Adrenal gland (tissue), 12 donors: ENCODE data around the gene ACTN1. TPM values are rescaled to one million over a fixed set of nuclear protein-coding genes. Genes with fewer than 3 reads are reported as not detected.
"Not testable (repeated sequence)": the region's sequence is repeated elsewhere in the genome, so short reads cannot be mapped to it uniquely, and the experiment has no call there.

Experiments used
- DNase-seq, 7 donors: peaks; one replicate each; pipeline ENCODE4 v3.0.0-alpha.2; 2019 to 2020
- H3K27ac ChIP-seq, 5 donors: fragments of 200-600 bp; sonication (generic) in 4 of 5; 1 replicate in 3 of 5; 2 replicates in 2 of 5; pipeline versions ENCODE4 v1.5.1 to v1.8.0; 2016 to 2020; ENCODE audit warnings: mild to moderate bottlenecking in 1 of 5
- H3K27me3 ChIP-seq: fragments of 200-600 bp; 2 replicates; pipeline ENCODE4 v1.8.0; 2021
- H3K36me3 ChIP-seq, 2 donors: fragments of 200-600 bp; replicated peaks in 1 of 2; 1 replicate in 1 of 2; 2 replicates in 1 of 2; pipeline versions ENCODE4 v1.5.1 to v1.8.0; 2018 to 2022
- H3K4me1 ChIP-seq, 2 donors: fragments of 200-600 bp; replicated peaks in 1 of 2; 1 replicate in 1 of 2; 2 replicates in 1 of 2; pipeline versions ENCODE4 v1.5.1 to v1.8.0; 2018 to 2021
- H3K4me3 ChIP-seq, 4 donors: fragments of 200-600 bp; sonication (generic) in 3 of 4; one replicate each; pipeline ENCODE4 v1.5.1; 2016 to 2018
- H3K9me3 ChIP-seq, 3 donors: fragments of 200-600 bp; sonication (generic) in 1 of 3; replicated peaks in 1 of 3; 1 replicate in 2 of 3; 2 replicates in 1 of 3; pipeline versions ENCODE4 v1.5.1 to v1.8.0; 2016 to 2021
- POLR2A ChIP-seq, 2 donors: fragments of 450-650 bp; IDR thresholded peaks; one replicate each; pipeline ENCODE4 v1.6.1; 2017; ENCODE audit warnings: antibody characterized with exemption in 2 of 2, mild to moderate bottlenecking in 2 of 2, moderate library complexity in 1 of 2
- WGBS, 4 donors: extraction: QIAGEN DNeasy Blood & Tissue Kit in 2 of 4; methylation state at CpG; one replicate each; pipeline versions ENCODE4 v1.1.5 to v1.1.7; 2013 to 2017; 5-methylcytosine and 5-hydroxymethylcytosine counted together
- intact Hi-C, 2 donors: fragments of 100-400 bp; cut with DNase I; formaldehyde crosslinking; loops; one replicate each; pipeline versions ENCODE4 v1.14.1 to v1.15.0; 2022 to 2023
- polyA plus RNA-seq, 3 donors: library from polyadenylated mRNA; stranded (reverse); fragments of 200-250 nt in 2 of 3; fragments of 350-450 nt in 1 of 3; fragmentation: Illumina TruSeq in 1 of 3; extraction: RNeasy Lipid Tissue Mini Kit (QIAGEN cat#74804) in 1 of 3; gene quantifications; one replicate each; pipeline ENCODE4 v1.2.3, GENCODE V29; 2013 to 2014
- total RNA-seq, 9 donors: library from RNA; depleted of rRNA in 4 of 9; stranded (reverse); fragments of >200 nt in 4 of 9; fragments of 120-200 nt in 1 of 9; fragmentation: NEBNext Ultra II Directional in 1 of 9; extraction: Animal tissue kit (Norgen Biotek cat#: 25700) in 1 of 9; gene quantifications; one replicate each; pipeline versions ENCODE4 v1.1.0 to v1.2.4, GENCODE V29; 2013 to 2023
- TF ChIP-seq, protein P1 (sequence below), 6 experiments: fragments of 450-650 bp in 4 of 6; fragments of 200-600 bp in 2 of 6; sonication (generic) in 1 of 6; IDR thresholded peaks; 1 replicate in 5 of 6; 2 replicates in 1 of 6; pipeline versions ENCODE4 v1.5.1 to v1.8.0; 2016 to 2021; ENCODE audit warnings: antibody characterized with exemption in 6 of 6, mild to moderate bottlenecking in 2 of 6, moderate library complexity in 1 of 6
- donor health status: healthy with polysubstance abuse.
- donor health status: Bipolar disorder and iron deficiency.
- donor health status: DM: yes; HTN: yes; CAD: no.
- donor health status: DM: no; HTN: no; CAD: no.
- donor health status: DM: no; HTN: no; CAD: no.
- donor health status: DM: yes; HTN: yes; CAD: no.

ACTN1 gene
- total and polyA plus RNA-seq, 12 donors: 11.6 to 180 (median 74.3) TPM

DNA sequence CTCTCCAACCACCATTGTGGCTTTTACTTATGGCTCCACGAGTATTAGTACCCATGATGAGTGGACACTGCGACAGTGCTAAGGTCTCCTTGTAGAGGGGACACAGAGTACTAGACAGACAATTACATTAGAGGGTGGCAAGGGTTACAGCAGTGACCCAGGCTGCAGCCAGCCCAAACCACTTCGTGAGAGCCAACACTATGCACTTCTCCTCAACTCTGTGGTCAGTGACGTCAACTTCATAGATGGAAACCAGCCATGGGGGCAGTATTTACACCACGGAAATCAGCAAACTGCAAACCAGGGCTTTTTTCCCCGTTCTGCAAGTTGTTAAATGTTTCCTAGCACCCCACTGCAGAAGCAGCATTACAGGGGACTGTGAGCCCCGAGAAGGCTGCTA is 124.7 kb downstream of the ACTN1 start:
- Histone ChIP-seq H3K9me3 (no peaks in the 10 kb centered on the region), H3K4me1 (no peaks in the 10 kb centered on the region), H3K27ac (no peak overlapping the region), H3K4me3 (no peak overlapping the region), H3K36me3 (no peaks in the 10 kb centered on the region), H3K27me3 (no peaks in the 10 kb centered on the region)
- no peak for TF ChIP-seq POLR2A (IDR thresholded peaks at IDR 0.05)
- TF ChIP-seq, protein P1, sequence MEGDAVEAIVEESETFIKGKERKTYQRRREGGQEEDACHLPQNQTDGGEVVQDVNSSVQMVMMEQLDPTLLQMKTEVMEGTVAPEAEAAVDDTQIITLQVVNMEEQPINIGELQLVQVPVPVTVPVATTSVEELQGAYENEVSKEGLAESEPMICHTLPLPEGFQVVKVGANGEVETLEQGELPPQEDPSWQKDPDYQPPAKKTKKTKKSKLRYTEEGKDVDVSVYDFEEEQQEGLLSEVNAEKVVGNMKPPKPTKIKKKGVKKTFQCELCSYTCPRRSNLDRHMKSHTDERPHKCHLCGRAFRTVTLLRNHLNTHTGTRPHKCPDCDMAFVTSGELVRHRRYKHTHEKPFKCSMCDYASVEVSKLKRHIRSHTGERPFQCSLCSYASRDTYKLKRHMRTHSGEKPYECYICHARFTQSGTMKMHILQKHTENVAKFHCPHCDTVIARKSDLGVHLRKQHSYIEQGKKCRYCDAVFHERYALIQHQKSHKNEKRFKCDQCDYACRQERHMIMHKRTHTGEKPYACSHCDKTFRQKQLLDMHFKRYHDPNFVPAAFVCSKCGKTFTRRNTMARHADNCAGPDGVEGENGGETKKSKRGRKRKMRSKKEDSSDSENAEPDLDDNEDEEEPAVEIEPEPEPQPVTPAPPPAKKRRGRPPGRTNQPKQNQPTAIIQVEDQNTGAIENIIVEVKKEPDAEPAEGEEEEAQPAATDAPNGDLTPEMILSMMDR (IDR thresholded peaks at IDR 0.05): no peak
- intact Hi-C loops: no loop called here
- WGBS, 4 donors: 82 to 92% (median 84%) methylated on average over 7 of the region's 7 CpGs
- no peak for DNase-seq

DNA sequence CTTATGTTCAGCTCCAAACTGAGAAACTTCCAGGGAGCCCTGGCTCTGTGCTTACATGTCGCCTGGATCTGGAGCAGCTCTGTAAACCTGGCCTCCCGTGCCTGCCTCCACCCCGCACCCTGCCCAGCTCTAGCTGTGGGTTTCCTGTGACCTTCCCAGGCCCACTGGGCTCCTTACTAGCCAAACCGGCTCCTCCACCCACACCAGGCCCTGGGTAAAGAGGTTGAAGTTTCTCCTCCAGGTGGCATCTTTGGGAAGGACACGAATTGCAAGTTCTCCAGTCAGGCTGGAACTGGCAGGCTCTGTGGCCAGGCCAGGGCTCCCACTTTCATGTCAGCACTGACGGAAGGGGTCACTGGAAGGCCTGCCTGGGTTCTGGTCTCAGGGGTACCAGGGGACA is 125.4 kb downstream of the ACTN1 start:
- no peaks in the 10 kb centered on the region for H3K4me1 ChIP-seq
- DNase-seq: no peak
- TF ChIP-seq POLR2A (IDR thresholded peaks at IDR 0.05): no peak
- TF ChIP-seq, protein P1 (IDR thresholded peaks at IDR 0.05): no peak
- intact Hi-C loops: no loop called here
- H3K36me3 ChIP-seq: no peaks in the 10 kb centered on the region
- WGBS, 4 donors: 80 to 91% (median 87%) methylated on average over 2 to 6 of the region's 6 CpGs
- H3K4me3 ChIP-seq: no peak overlapping the region
- no peak overlapping the region for H3K27ac ChIP-seq
- no peaks in the 10 kb centered on the region for H3K27me3 ChIP-seq
- no peaks in the 10 kb centered on the region for H3K9me3 ChIP-seq

DNA sequence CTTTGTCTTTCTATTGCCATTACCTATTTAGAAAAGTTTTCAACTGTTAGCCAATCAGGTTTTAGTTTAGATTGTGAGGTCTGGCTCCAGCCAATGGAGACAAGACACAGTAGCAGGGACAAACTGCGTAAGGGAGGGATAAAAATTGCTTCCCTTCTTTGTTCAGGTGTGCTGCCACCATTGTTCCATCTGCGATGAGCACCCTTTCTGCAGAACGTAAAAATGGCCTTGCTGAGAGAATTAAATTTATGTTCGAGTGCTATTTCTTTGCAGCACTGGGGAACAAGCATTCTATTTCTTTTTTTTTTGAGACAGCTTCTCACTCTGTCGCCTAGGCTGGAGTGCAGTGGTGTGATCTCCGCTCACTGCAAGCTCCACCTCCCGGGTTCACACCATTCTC is 126.6 kb downstream of the ACTN1 start:
- DNase-seq, H3K4me3 ChIP-seq, intact Hi-C loops: not testable (repeated sequence)

DNA sequence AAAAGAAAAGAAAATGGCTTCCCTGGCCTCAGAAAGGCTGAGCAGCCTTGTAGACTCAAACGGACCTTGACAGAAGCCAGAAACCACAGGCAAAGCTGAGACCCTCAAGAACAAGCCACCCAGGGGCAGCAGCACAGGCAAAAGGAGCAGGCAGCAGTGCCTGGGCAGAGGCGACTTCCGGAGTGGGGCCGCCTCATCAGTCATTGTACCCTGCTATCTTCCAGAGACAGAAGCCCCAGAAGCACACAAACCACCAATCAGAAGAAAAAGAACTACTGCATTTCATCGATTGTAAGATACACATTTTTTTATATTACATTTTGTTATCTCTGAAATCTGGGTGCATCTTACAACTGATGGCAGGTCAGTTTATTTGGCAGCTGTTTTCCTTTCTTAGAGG is 128.0 kb downstream of the ACTN1 start:
- H3K4me3 ChIP-seq: no peak overlapping the region
- H3K4me1 ChIP-seq: no peaks in the 10 kb centered on the region
- no peaks in the 10 kb centered on the region for H3K27me3 ChIP-seq
- TF ChIP-seq POLR2A (IDR thresholded peaks at IDR 0.05): no peak
- TF ChIP-seq, protein P1 (IDR thresholded peaks at IDR 0.05): no peak
- 80 to 83% (median 83%) methylated on average over 5 of the region's 5 CpGs for WGBS, 4 donors
- no peaks in the 10 kb centered on the region for H3K9me3 ChIP-seq
- DNase-seq: no peak
- H3K36me3 ChIP-seq: no peaks in the 10 kb centered on the region
- no peak overlapping the region for H3K27ac ChIP-seq
- intact Hi-C loops: no loop called here

More for the DNA sequence above, 126.6 kb downstream of the ACTN1 start:
- not testable (repeated sequence) for H3K36me3 ChIP-seq, H3K27me3 ChIP-seq, H3K27ac ChIP-seq, H3K4me1 ChIP-seq, H3K9me3 ChIP-seq
- WGBS, 4 donors: 93 to 97% (median 94%) methylated on average over 7 of the region's 7 CpGs

DNA sequence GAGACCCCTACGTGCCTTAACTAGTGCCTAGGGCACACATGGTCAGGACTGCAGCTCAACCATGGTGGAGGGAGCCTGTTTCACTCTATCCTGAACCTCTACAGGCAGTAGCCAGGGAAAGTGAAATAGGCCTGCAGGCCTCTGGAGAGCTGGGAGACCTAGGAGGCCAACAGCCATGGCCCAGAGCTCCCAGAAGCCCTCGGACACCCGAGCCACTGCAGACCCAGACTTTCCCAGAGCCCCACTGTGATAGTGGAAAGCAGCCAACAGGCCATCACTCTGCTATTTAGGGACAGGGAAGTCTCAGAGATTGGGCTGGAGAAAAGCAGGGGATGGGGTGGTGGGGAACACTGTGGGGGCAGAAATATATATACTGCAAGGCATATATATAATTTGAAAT is 129.7 kb downstream of the ACTN1 start:
- intact Hi-C loops: loop anchor here in 1 of 2 donors (10.0 kb wide), 1 partner anchor 1015 kb away; no protein-coding TSS in a partner anchor
- no peak overlapping the region for H3K27ac ChIP-seq
- H3K27me3 ChIP-seq: no peaks in the 10 kb centered on the region
- WGBS, 4 donors: 86 to 100% (median 91%) methylated on average over 1 to 3 of the region's 3 CpGs
- no peaks in the 10 kb centered on the region for H3K36me3 ChIP-seq
- H3K4me3 ChIP-seq: no peak overlapping the region
- DNase-seq: peak in 1 of 7 donors; percentile 34
- no peaks in the 10 kb centered on the region for H3K9me3 ChIP-seq
- no peaks in the 10 kb centered on the region for H3K4me1 ChIP-seq
- no peak for TF ChIP-seq POLR2A (IDR thresholded peaks at IDR 0.05)
- TF ChIP-seq, protein P1 (IDR thresholded peaks at IDR 0.05): no peak
